K562 (cell line): ENCODE results near the gene SLC6A13. TPM values are rescaled to one million over a fixed set of nuclear protein-coding genes. Genes with fewer than 3 reads are reported as not detected.

Experiments
- ATAC-seq: fragments of 200-7000 bp; cut with Tn5 transposase; 3 replicates; pipeline ENCODE4 v1.9.1; 2020; ENCODE audit warnings: moderate library complexity
- BruUV-seq: library from RNA; stranded (reverse); fragments of 400-500 nt; replicated peaks from 2 replicates; lab custom pipeline; 2021; lab: Mats Ljungman, UMichigan
- CTCF ChIA-PET: fragments of 300-600 bp; formaldehyde crosslinking; extraction: SDS; loops from one replicate; lab custom pipeline; 2021; ENCODE audit warnings: low intra/inter-chr PET ratio; lab: Yijun Ruan, JAX
- POLR2A ChIA-PET: fragments of 300-600, 350-650 bp; sonication (Branson Sonifier 250); formaldehyde crosslinking; extraction: SDS; loops from one replicate; lab custom pipeline; 2021; ENCODE audit warnings: antibody characterized with exemption, inconsistent platforms; lab: Yijun Ruan, JAX
- DNase-seq, 4 experiments: peaks; one replicate each; pipeline versions ENCODE4 v3.0.0 to v3.0.0-alpha.2; 2011 to 2018; ENCODE audit warnings: low spot score in 3 of 4, mixed read lengths in 3 of 4; ENCODE audit errors: extremely low read depth in 1 of 4
- FAIRE-seq: peaks from 2 replicates; lab custom pipeline; 2011; peaks lifted over from hg19 to GRCh38; lab: Jason Lieb, UNC
- H2AFZ ChIP-seq: 2 replicates; pipeline ENCODE4 v1.6.0; 2011; ENCODE audit warnings: low read depth, low read length, control low read depth, inconsistent platforms
- H3K27ac ChIP-seq: fragments of 200-600 bp; 3 replicates; pipeline ENCODE4 v1.8.0; 2011; ENCODE audit warnings: low read depth, mild to moderate bottlenecking, control low read depth, inconsistent platforms, low read length, moderate library complexity, mixed read lengths; ENCODE audit errors: extremely low read depth
- H3K27me3 ChIP-seq, 2 experiments: fragments of 300-600 bp in 1 of 2; 2 replicates in 1 of 2; 3 replicates in 1 of 2; pipeline versions ENCODE4 v1.6.0 to v1.8.0; 2011; ENCODE audit warnings: inconsistent platforms in 2 of 2, low read length in 2 of 2, mild to moderate bottlenecking in 1 of 2, mixed read lengths in 1 of 2, moderate library complexity in 1 of 2; ENCODE audit not compliant: control insufficient read depth in 2 of 2, insufficient read depth in 2 of 2
- H3K36me3 ChIP-seq: fragments of 300-600 bp; 3 replicates; pipeline ENCODE4 v1.8.0; 2011; ENCODE audit warnings: mild to moderate bottlenecking, low read length, inconsistent platforms; ENCODE audit not compliant: control insufficient read depth, insufficient read depth
- H3K4me1 ChIP-seq, 2 experiments: fragments of 200-600 bp in 1 of 2; replicated peaks in 1 of 2; 2 replicates in 1 of 2; 3 replicates in 1 of 2; pipeline versions ENCODE4 v1.5.1 to v1.8.0; 2011; ENCODE audit warnings: inconsistent platforms in 2 of 2, low read length in 2 of 2, mild to moderate bottlenecking in 1 of 2, mixed read lengths in 1 of 2, moderate library complexity in 1 of 2; ENCODE audit not compliant: control insufficient read depth in 2 of 2, insufficient read depth in 2 of 2
- H3K4me2 ChIP-seq: 2 replicates; pipeline ENCODE4 v1.6.1; 2011; ENCODE audit warnings: low read length, control low read depth, inconsistent platforms, mixed read lengths; ENCODE audit not compliant: insufficient read depth
- H3K4me3 ChIP-seq: fragments of 200-600 bp; sonication (generic), shearing (Covaris generic); 2 replicates; pipeline ENCODE4 v1.5.1; 2016; ENCODE audit warnings: control low read depth, inconsistent platforms
- H3K79me2 ChIP-seq: fragments of 200-600 bp; 3 replicates; pipeline ENCODE4 v1.8.0; 2011; ENCODE audit warnings: low read length, inconsistent platforms; ENCODE audit not compliant: control insufficient read depth, insufficient read depth
- H3K9ac ChIP-seq, 2 experiments: 2 replicates each; pipeline versions ENCODE4 v1.6.0 to v1.6.1; 2011; ENCODE audit warnings: low read depth in 2 of 2, low read length in 2 of 2, control low read depth in 1 of 2, inconsistent platforms in 1 of 2, mild to moderate bottlenecking in 1 of 2, mixed read lengths in 1 of 2; ENCODE audit not compliant: insufficient read depth in 1 of 2
- H3K9me1 ChIP-seq: one replicate; pipeline ENCODE4 v1.6.0; 2011; ENCODE audit warnings: inconsistent platforms, mild to moderate bottlenecking, low read length, moderate library complexity; ENCODE audit not compliant: control insufficient read depth, insufficient read depth
- H3K9me3 ChIP-seq: replicated peaks from 2 replicates; pipeline ENCODE4 v1.5.1; 2011; ENCODE audit warnings: low read depth, low read length, inconsistent platforms; ENCODE audit not compliant: control insufficient read depth, insufficient read depth
- H4K20me1 ChIP-seq: replicated peaks from 2 replicates; pipeline ENCODE4 v1.6.1; 2011; ENCODE audit warnings: low read length, inconsistent platforms, mixed read lengths; ENCODE audit not compliant: control insufficient read depth, insufficient read depth
- FIP1L1 ChIP-seq: fragments of 200-400 bp; formaldehyde crosslinking; IDR thresholded peaks from 2 replicates; pipeline ENCODE4 v1.6.1; 2018; ENCODE audit warnings: mild to moderate bottlenecking, low read depth, low read length; ENCODE audit not compliant: poor library complexity, severe bottlenecking
- MAFG ChIP-seq: fragments of 450-650 bp; conservative IDR thresholded peaks from 2 replicates; pipeline ENCODE4 v1.6.1; 2016; ENCODE audit warnings: missing genetic modification characterization, missing compliant biosample characterization
- NR4A1 ChIP-seq, 2 experiments: fragments of 250-450 bp in 1 of 2; fragments of 450-650 bp in 1 of 2; sonication (Bioruptor Pico) in 1 of 2; IDR thresholded peaks; 2 replicates each; pipeline versions ENCODE4 v1.4.0 to v1.6.1; 2016 to 2020; ENCODE audit warnings: mild to moderate bottlenecking in 2 of 2, missing compliant biosample characterization in 1 of 2, missing genetic modification characterization in 1 of 2, moderate library complexity in 1 of 2
- POU5F1 ChIP-seq: fragments of 150-350 bp; IDR thresholded peaks from 2 replicates; pipeline ENCODE4 v1.6.1; 2014; ENCODE audit warnings: borderline replicate concordance, low read length, low read depth, mild to moderate bottlenecking; ENCODE audit not compliant: partially characterized antibody
- RAD21 ChIP-seq, 2 experiments: fragments of 250-450 bp in 1 of 2; fragments of 450-650 bp in 1 of 2; sonication (Bioruptor Pico) in 1 of 2; formaldehyde crosslinking in 1 of 2; IDR thresholded peaks in 1 of 2; conservative IDR thresholded peaks in 1 of 2; 2 replicates each; pipeline versions ENCODE4 v1.4.0 to v1.8.0; 2020 to 2022; ENCODE audit warnings: mild to moderate bottlenecking in 2 of 2, moderate library complexity in 1 of 2
- SPI1 ChIP-seq: IDR thresholded peaks from 2 replicates; pipeline ENCODE4 v1.6.1; 2011; ENCODE audit warnings: low read depth, low read length, control low read depth, borderline replicate concordance
- ZNF253 ChIP-seq: fragments of 250-450 bp; sonication (Bioruptor Pico); conservative IDR thresholded peaks from 2 replicates; pipeline ENCODE4 v1.6.1; 2021; ENCODE audit warnings: mild to moderate bottlenecking
- WGBS: fragments of 100-300 bp; shearing (Covaris generic); methylation state at CpG from one replicate; pipeline ENCODE4 v1.1.6; 2016; ENCODE audit warnings: low coverage, mixed read lengths; ENCODE audit not compliant: insufficient coverage; ENCODE audit errors: missing lambda C conversion rate; 5-methylcytosine and 5-hydroxymethylcytosine counted together
- in situ Hi-C: fragments of 300-500 bp; cut with MboI; formaldehyde crosslinking; loops from 4 replicates; pipeline ENCODE4 v1.15.0; 2018; ENCODE audit warnings: inconsistent platforms, mixed read lengths
- intact Hi-C: fragments of 100-400 bp; cut with micrococcal nuclease; formaldehyde crosslinking; loops from 2 replicates; pipeline ENCODE4 v1.14.2; 2022
- polyA plus RNA-seq, 8 experiments: library from polyadenylated mRNA; depleted of rRNA in 4 of 8; stranded (reverse) in 5 of 8; unstranded in 3 of 8; fragments of >200 nt; fragmentation: Nextera tagmentation in 2 of 8; fragmentation: Illumina TruSeq in 1 of 8; extraction: Ambion mirVana in 2 of 8; extraction: Trizol in 1 of 8; gene quantifications; 2 replicates each; pipeline versions ENCODE4 v1.2.1 to v1.2.3, GENCODE V29; 2011 to 2014; ENCODE audit warnings: inconsistent platforms in 1 of 8, missing spikeins in 1 of 8
- total RNA-seq, 7 experiments: library from RNA; depleted of rRNA in 6 of 7; stranded (reverse); fragments of >200 nt in 6 of 7; fragmentation: Illumina TruSeq in 2 of 7; extraction: Trizol in 2 of 7; gene quantifications; 2 replicates each; pipeline versions ENCODE4 v1.2.1 to v1.2.3, GENCODE V29; 2011 to 2021; ENCODE audit warnings: low replicate concordance in 1 of 7
- TF ChIP-seq, protein P1 (sequence below): fragments of 450-650 bp; IDR thresholded peaks from 2 replicates; pipeline ENCODE4 v1.6.1; 2016
- TF ChIP-seq, protein P2 (sequence below): sonication (generic); formaldehyde crosslinking; IDR thresholded peaks from 2 replicates; pipeline ENCODE4 v1.8.0; 2023; ENCODE audit warnings: mild to moderate bottlenecking, missing genetic modification reagents

SLC6A13 gene
- total and polyA plus RNA-seq, 9 of the 15 experiments (the other 6 are each of a cell fraction or from before 2014, with no cell fraction given): 0.06 to 0.33 (median 0.22) TPM; not detected in 4

DNA sequence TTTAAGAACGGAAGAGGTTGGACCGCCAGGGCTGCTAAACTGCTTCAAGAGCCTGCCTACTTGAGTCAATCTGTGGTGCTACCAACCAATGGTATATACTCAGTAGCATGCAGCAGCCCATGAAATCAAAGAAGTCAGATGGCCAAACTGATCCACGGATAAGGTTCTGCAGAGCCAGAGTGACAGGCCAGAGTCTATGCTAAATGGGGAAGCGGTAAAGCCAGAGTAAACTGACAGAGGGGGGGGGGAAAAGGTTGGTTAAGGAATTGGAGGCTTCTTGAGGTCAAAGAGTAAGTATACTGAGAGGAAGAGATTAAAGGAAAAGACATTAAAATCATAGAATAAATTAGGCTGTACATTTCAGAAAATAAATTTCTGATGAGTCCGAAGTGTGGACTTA lies 15.4 kb upstream of the SLC6A13 start:
- no peak overlapping the region for H3K27ac ChIP-seq
- no peak overlapping the region for H3K4me3 ChIP-seq
- 61% methylated on average over 4 of the region's 5 CpGs for WGBS
- H3K4me2 ChIP-seq: no peak overlapping the region
- H3K27me3 ChIP-seq: no peaks in the 10 kb centered on the region
- ATAC-seq (no peak), DNase-seq (no peak), FAIRE-seq (no peak)
- no peaks in the 10 kb centered on the region for H3K79me2 ChIP-seq
- no peaks in the 10 kb centered on the region for H3K9me3 ChIP-seq
- no peak overlapping the region for H3K9ac ChIP-seq
- no peaks in the 10 kb centered on the region for H4K20me1 ChIP-seq
- BruUV-seq: no TSS peak
- CTCF ChIA-PET: no interaction called here
- no peak overlapping the region for H2AFZ ChIP-seq
- H3K9me1 ChIP-seq: no peaks in the 10 kb centered on the region
- no peaks in the 10 kb centered on the region for H3K4me1 ChIP-seq
- intact Hi-C loops: no loop called here
- H3K36me3 ChIP-seq: peaks cover 3% of the 10 kb centered on the region; the same call in 1 of the 3 replicates
- in situ Hi-C loops: no loop called here
- TF ChIP-seq POU5F1 (no peak), RAD21 (CRISPR knock-in tag; conservative IDR thresholded peaks at IDR 0.05 in 1 of 2, IDR thresholded peaks at IDR 0.05 in 1 of 2) (no peak), SPI1 (peak; percentile 19; the same call in 1 of the 2 replicates), FIP1L1 (no peak), MAFG (tag) (no peak), ZNF253 (no peak), NR4A1 (CRISPR knock-in tag; IDR thresholded peaks at IDR 0.05) (no peak), NR4A1 (tag; IDR thresholded peaks at IDR 0.05) (no peak)
- TF ChIP-seq, protein P1, sequence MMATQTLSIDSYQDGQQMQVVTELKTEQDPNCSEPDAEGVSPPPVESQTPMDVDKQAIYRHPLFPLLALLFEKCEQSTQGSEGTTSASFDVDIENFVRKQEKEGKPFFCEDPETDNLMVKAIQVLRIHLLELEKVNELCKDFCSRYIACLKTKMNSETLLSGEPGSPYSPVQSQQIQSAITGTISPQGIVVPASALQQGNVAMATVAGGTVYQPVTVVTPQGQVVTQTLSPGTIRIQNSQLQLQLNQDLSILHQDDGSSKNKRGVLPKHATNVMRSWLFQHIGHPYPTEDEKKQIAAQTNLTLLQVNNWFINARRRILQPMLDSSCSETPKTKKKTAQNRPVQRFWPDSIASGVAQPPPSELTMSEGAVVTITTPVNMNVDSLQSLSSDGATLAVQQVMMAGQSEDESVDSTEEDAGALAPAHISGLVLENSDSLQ: peak; percentile 81
- TF ChIP-seq, protein P2, sequence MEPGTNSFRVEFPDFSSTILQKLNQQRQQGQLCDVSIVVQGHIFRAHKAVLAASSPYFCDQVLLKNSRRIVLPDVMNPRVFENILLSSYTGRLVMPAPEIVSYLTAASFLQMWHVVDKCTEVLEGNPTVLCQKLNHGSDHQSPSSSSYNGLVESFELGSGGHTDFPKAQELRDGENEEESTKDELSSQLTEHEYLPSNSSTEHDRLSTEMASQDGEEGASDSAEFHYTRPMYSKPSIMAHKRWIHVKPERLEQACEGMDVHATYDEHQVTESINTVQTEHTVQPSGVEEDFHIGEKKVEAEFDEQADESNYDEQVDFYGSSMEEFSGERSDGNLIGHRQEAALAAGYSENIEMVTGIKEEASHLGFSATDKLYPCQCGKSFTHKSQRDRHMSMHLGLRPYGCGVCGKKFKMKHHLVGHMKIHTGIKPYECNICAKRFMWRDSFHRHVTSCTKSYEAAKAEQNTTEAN (CRISPR knock-in tag): no peak
- POLR2A ChIA-PET: no interaction called here
